Central memory CD8-positive, alpha-beta T cell (primary cell): ENCODE data around the gene TELO2.
A peak's percentile ranks its signal among the peaks of the same experiment; 100 is the strongest.

ENCODE experiments used
- ATAC-seq: fragments of 150-1000 bp; cut with Tn5 transposase; replicated peaks from 2 replicates; pipeline ENCODE4 v1.10.0; 2022; ENCODE audit warnings: mild to moderate bottlenecking, moderate FRiP score, moderate number of reproducible peaks; ENCODE audit not compliant: poor library complexity, severe bottlenecking; ENCODE audit errors: extremely low read depth
- DNase-seq, 2 donors: peaks; one replicate each; pipeline ENCODE4 v3.0.0; 2021; ENCODE audit warnings: low spot score in 2 of 2
- H3K27ac Mint-ChIP-seq: one replicate; pipeline ENCODE4 v1.8.0; 2022; ENCODE audit warnings: low read depth, mild to moderate bottlenecking, moderate library complexity, mixed read lengths
- H3K27me3 Mint-ChIP-seq: one replicate; pipeline ENCODE4 v1.8.0; 2022; ENCODE audit warnings: mixed read lengths
- H3K36me3 Mint-ChIP-seq: one replicate; pipeline ENCODE4 v1.8.0; 2022; ENCODE audit warnings: mild to moderate bottlenecking, moderate library complexity, mixed read lengths; ENCODE audit not compliant: insufficient read depth
- H3K4me1 Mint-ChIP-seq: one replicate; pipeline ENCODE4 v1.8.0; 2022; ENCODE audit warnings: mixed read lengths
- H3K4me3 Mint-ChIP-seq: one replicate; pipeline ENCODE4 v1.8.0; 2022; ENCODE audit warnings: mild to moderate bottlenecking, moderate library complexity, mixed read lengths
- H3K9me3 Mint-ChIP-seq: one replicate; pipeline ENCODE4 v1.8.0; 2022; ENCODE audit warnings: mixed read lengths

The TELO2 gene

GRCh38 chr16:1546430-1546829 is 53.3 kb downstream of the TELO2 start:
- H3K36me3 Mint-ChIP-seq: peaks cover 11% of the 10 kb centered on the region
- H3K4me3 Mint-ChIP-seq: no peak overlapping the region
- H3K27me3 Mint-ChIP-seq: no peaks in the 10 kb centered on the region
- H3K27ac Mint-ChIP-seq: peak overlapping the region; percentile 46
- H3K4me1 Mint-ChIP-seq: peaks cover 26% of the 10 kb centered on the region
- no peak for DNase-seq
- ATAC-seq: no peak
- no peaks in the 10 kb centered on the region for H3K9me3 Mint-ChIP-seq

GRCh38 chr16:1548233-1548632 is 55.1 kb downstream of the TELO2 start:
- ATAC-seq (no peak), DNase-seq (no peak)
- H3K9me3 Mint-ChIP-seq: no peaks in the 10 kb centered on the region
- no peak overlapping the region for H3K4me3 Mint-ChIP-seq
- H3K27ac Mint-ChIP-seq: peak overlapping the region; percentile 13
- H3K4me1 Mint-ChIP-seq: peaks cover 35% of the 10 kb centered on the region
- peaks cover 10% of the 10 kb centered on the region for H3K36me3 Mint-ChIP-seq
- H3K27me3 Mint-ChIP-seq: no peaks in the 10 kb centered on the region

GRCh38 chr16:1548727-1549126 is 55.6 kb downstream of the TELO2 start:
- no peak overlapping the region for H3K27ac Mint-ChIP-seq
- H3K4me3 Mint-ChIP-seq: no peak overlapping the region
- no peaks in the 10 kb centered on the region for H3K27me3 Mint-ChIP-seq
- ATAC-seq (no peak), DNase-seq (no peak)
- H3K4me1 Mint-ChIP-seq: peaks cover 34% of the 10 kb centered on the region
- peaks cover 10% of the 10 kb centered on the region for H3K36me3 Mint-ChIP-seq
- H3K9me3 Mint-ChIP-seq: no peaks in the 10 kb centered on the region

- peaks cover 34% of the 10 kb centered on the region for H3K4me1 Mint-ChIP-seq
- DNase-seq: no peak
- no peak for ATAC-seq
- no peak overlapping the region for H3K27ac Mint-ChIP-seq
- no peaks in the 10 kb centered on the region for H3K27me3 Mint-ChIP-seq
- H3K9me3 Mint-ChIP-seq: no peaks in the 10 kb centered on the region
- H3K4me3 Mint-ChIP-seq: no peak overlapping the region
- peaks cover 9% of the 10 kb centered on the region for H3K36me3 Mint-ChIP-seq
Observed at GRCh38 chr16:1550069-1550468, 56.9 kb downstream of the TELO2 start.

- Mint-ChIP-seq H3K27ac (no peak overlapping the region), H3K27me3 (no peaks in the 10 kb centered on the region), H3K4me1 (peaks cover 29% of the 10 kb centered on the region), H3K4me3 (no peak overlapping the region), H3K36me3 (peaks cover 9% of the 10 kb centered on the region), H3K9me3 (no peaks in the 10 kb centered on the region)
- ATAC-seq: no peak
- DNase-seq: no peak
Observed at GRCh38 chr16:1550696-1551095, 57.5 kb downstream of the TELO2 start.

DNA sequence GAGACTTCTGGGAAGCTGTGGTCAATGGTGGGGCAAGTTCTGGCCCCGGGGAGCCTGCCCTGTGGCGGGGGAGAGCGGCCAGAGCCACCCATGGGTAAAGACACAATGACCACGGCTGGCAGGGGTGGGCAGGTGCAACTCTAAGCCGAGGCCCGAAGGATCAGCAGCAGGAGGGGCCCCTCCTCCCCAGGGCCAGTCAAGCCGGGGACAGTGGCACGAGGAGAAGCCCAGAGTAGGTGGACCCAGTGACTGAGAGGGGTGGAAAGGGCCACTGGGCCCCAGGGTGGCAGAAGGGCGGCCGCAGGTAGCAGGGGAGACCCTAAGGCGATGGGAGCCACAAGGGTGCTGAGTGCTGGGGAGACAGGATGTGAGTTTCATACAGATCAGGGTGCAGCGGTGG is 58.0 kb downstream of the TELO2 start:
- no peak overlapping the region for H3K4me3 Mint-ChIP-seq
- no peaks in the 10 kb centered on the region for H3K9me3 Mint-ChIP-seq
- DNase-seq (no peak), ATAC-seq (no peak)
- H3K27me3 Mint-ChIP-seq: no peaks in the 10 kb centered on the region
- H3K27ac Mint-ChIP-seq: no peak overlapping the region
- H3K4me1 Mint-ChIP-seq: peaks cover 24% of the 10 kb centered on the region
- H3K36me3 Mint-ChIP-seq: peaks cover 9% of the 10 kb centered on the region

DNA sequence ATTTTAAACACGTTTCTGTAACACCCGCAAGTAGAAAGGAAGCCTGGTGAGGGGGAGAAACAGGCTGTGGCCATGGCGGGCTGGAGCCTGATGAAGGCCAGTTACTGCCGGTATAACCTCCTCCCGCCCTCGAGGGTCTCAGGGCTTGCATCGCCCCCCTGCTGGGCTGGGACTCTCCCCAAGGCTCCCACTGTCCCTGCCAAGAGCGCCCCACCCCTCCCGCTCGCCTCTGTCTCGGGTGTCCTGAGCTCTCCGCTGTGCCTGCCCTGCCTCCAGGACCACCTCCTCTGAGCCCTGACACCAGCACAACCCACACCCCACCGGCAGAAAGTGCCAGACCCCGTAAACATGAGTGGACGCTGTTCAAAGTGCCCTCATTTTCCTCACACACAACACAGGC is 59.0 kb downstream of the TELO2 start:
- Mint-ChIP-seq H3K4me3 (no peak overlapping the region), H3K27ac (peak overlapping the region; percentile 48), H3K27me3 (no peaks in the 10 kb centered on the region), H3K4me1 (peaks cover 15% of the 10 kb centered on the region), H3K9me3 (no peaks in the 10 kb centered on the region), H3K36me3 (peaks cover 11% of the 10 kb centered on the region)
- ATAC-seq: no peak
- DNase-seq: no peak

- Mint-ChIP-seq H3K4me1 (peaks cover 21% of the 10 kb centered on the region), H3K4me3 (no peak overlapping the region), H3K9me3 (no peaks in the 10 kb centered on the region), H3K36me3 (peaks cover 15% of the 10 kb centered on the region), H3K27ac (no peak overlapping the region), H3K27me3 (no peaks in the 10 kb centered on the region)
- ATAC-seq (no peak), DNase-seq (no peak)
Observed at GRCh38 chr16:1553946-1554825, 61.0 kb downstream of the TELO2 start.

GRCh38 chr16:1554826-1555445 is 61.8 kb downstream of the TELO2 start:
- H3K27ac Mint-ChIP-seq: no peak overlapping the region
- peaks cover 13% of the 10 kb centered on the region for H3K36me3 Mint-ChIP-seq
- no peak overlapping the region for H3K4me3 Mint-ChIP-seq
- no peaks in the 10 kb centered on the region for H3K9me3 Mint-ChIP-seq
- H3K4me1 Mint-ChIP-seq: peaks cover 29% of the 10 kb centered on the region
- no peaks in the 10 kb centered on the region for H3K27me3 Mint-ChIP-seq
- ATAC-seq: no peak
- no peak for DNase-seq

DNA sequence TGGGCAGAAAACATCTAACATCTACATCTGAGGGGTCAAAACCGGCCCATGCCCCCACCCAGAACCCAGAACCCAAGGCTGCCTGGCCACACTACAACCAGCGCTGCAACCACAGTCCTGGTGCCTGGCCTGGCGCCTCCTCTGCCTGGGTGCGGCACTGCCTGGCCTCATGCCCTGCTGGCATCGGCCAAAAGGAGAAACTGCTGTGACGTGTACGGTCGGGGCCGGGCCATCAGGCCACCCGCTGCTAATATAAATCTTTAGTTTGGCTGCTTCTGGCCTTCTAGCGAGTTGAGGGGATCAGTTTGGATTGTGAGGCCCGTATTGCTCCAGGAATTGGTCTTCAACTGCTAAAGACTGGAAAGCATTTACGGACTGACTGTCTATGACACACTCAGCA is 63.1 kb downstream of the TELO2 start:
- ATAC-seq (no peak), DNase-seq (no peak)
- Mint-ChIP-seq H3K27ac (no peak overlapping the region), H3K4me1 (peaks cover 35% of the 10 kb centered on the region), H3K4me3 (no peak overlapping the region), H3K36me3 (peaks cover 13% of the 10 kb centered on the region), H3K9me3 (no peaks in the 10 kb centered on the region), H3K27me3 (no peaks in the 10 kb centered on the region)

DNA sequence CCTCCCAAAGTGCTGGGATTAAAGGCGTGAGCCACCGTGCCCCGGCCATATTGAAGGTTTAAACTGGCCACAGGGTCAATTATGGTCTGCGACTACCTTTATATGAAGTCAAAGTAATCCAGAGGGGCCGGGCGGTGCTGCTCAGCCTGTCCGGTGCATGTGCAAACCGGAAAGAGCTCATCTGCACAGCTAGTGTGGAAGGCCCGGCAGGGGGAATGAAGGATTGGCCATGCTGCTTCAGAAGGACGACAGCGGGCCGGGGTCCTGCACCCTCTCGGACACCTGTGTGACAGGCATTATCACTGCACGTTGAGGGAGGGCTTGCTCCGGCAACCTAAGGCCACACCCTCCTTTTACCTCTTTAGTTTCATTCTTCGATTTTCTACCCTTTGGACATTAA is 63.9 kb downstream of the TELO2 start:
- H3K27ac Mint-ChIP-seq: no peak overlapping the region
- DNase-seq (no peak), ATAC-seq (no peak)
- H3K4me1 Mint-ChIP-seq: peaks cover 35% of the 10 kb centered on the region
- peaks cover 13% of the 10 kb centered on the region for H3K36me3 Mint-ChIP-seq
- no peaks in the 10 kb centered on the region for H3K27me3 Mint-ChIP-seq
- H3K9me3 Mint-ChIP-seq: no peaks in the 10 kb centered on the region
- H3K4me3 Mint-ChIP-seq: no peak overlapping the region

GRCh38 chr16:1557576-1557975 is 64.4 kb downstream of the TELO2 start:
- H3K36me3 Mint-ChIP-seq: peaks cover 13% of the 10 kb centered on the region
- no peaks in the 10 kb centered on the region for H3K9me3 Mint-ChIP-seq
- no peak overlapping the region for H3K27ac Mint-ChIP-seq
- peaks cover 30% of the 10 kb centered on the region for H3K4me1 Mint-ChIP-seq
- no peaks in the 10 kb centered on the region for H3K27me3 Mint-ChIP-seq
- H3K4me3 Mint-ChIP-seq: no peak overlapping the region
- no peak for ATAC-seq
- DNase-seq: no peak

- ATAC-seq (peak; percentile 67), DNase-seq (no peak)
- Mint-ChIP-seq H3K36me3 (peaks cover 9% of the 10 kb centered on the region), H3K9me3 (no peaks in the 10 kb centered on the region), H3K4me1 (peaks cover 21% of the 10 kb centered on the region), H3K4me3 (no peak overlapping the region), H3K27me3 (no peaks in the 10 kb centered on the region), H3K27ac (no peak overlapping the region)
Observed at GRCh38 chr16:1559446-1559975, 66.4 kb downstream of the TELO2 start.
